ENCODE results near the gene ADAMTS20. TPM values are rescaled to one million over a fixed set of nuclear protein-coding genes. Genes with fewer than 3 reads are reported as not detected.

Gene ADAMTS20
- total RNA-seq, 1 experiment from 2014 or later = 0.17 TPM

- ChIA-PET CTCF (no interaction called here), POLR2A (ENCODE audit: low non-redundant PET) (no interaction called here)
- TF ChIP-seq CTCF (conservative IDR thresholded peaks at IDR 0.05; ENCODE audit: low read depth, low read length) (no peak), EZH2 (IDR thresholded peaks at IDR 0.05; ENCODE audit: borderline replicate concordance, low read depth, low read length, poor library complexity, severe bottlenecking) (no peak)
- BruUV-seq (replicated peaks) = no TSS peak
- no peaks in the 10 kb centered on the region for H3K36me3 ChIP-seq (ENCODE audit: insufficient read depth, low read length, poor library complexity, severe bottlenecking)
- H3K4me3 ChIP-seq (ENCODE audit: low read depth, low read length, poor library complexity, severe bottlenecking) = no peak overlapping the region
- no peak for DNase-seq (ENCODE audit: low spot score)
- H3K4me1 ChIP-seq (ENCODE audit: insufficient read depth, low read length, poor library complexity, severe bottlenecking) = no peaks in the 10 kb centered on the region
- no peak overlapping the region for H3K27ac ChIP-seq (ENCODE audit: low read depth, low read length, poor library complexity, severe bottlenecking)
- H3K9me3 ChIP-seq (ENCODE audit: low read depth, low read length, poor library complexity, severe bottlenecking) = no peaks in the 10 kb centered on the region
- H3K27me3 ChIP-seq (replicated peaks; ENCODE audit: insufficient read depth, low read depth, low read length, poor library complexity) = no peaks in the 10 kb centered on the region
- intact Hi-C loops (cut with micrococcal nuclease; ENCODE audit: unreplicated experiment) = no loop called here
Observed at GRCh38 chr12:43436597-43436996, 115.4 kb downstream of the ADAMTS20 start.

GRCh38 chr12:43434614-43435013 lies 117.4 kb downstream of the ADAMTS20 start:
- Histone ChIP-seq H3K4me1 (ENCODE audit: insufficient read depth, low read length, poor library complexity, severe bottlenecking) (no peaks in the 10 kb centered on the region), H3K4me3 (ENCODE audit: low read depth, low read length, poor library complexity, severe bottlenecking) (no peak overlapping the region), H3K36me3 (ENCODE audit: insufficient read depth, low read length, poor library complexity, severe bottlenecking) (no peaks in the 10 kb centered on the region), H3K9me3 (ENCODE audit: low read depth, low read length, poor library complexity, severe bottlenecking) (no peaks in the 10 kb centered on the region), H3K27ac (ENCODE audit: low read depth, low read length, poor library complexity, severe bottlenecking) (no peak overlapping the region), H3K27me3 (replicated peaks; ENCODE audit: insufficient read depth, low read depth, low read length, poor library complexity) (no peaks in the 10 kb centered on the region)
- ChIA-PET CTCF (no interaction called here), POLR2A (ENCODE audit: low non-redundant PET) (no interaction called here)
- no peak for DNase-seq (ENCODE audit: low spot score)
- TF ChIP-seq EZH2 (IDR thresholded peaks at IDR 0.05; ENCODE audit: borderline replicate concordance, low read depth, low read length, poor library complexity, severe bottlenecking) = no peak
- TF ChIP-seq CTCF (conservative IDR thresholded peaks at IDR 0.05; ENCODE audit: low read depth, low read length) = no peak
- BruUV-seq (replicated peaks) = no TSS peak
- intact Hi-C loops (cut with micrococcal nuclease; ENCODE audit: unreplicated experiment) = no loop called here

- DNase-seq (ENCODE audit: low spot score) = no peak
- no peak overlapping the region for H3K4me3 ChIP-seq (ENCODE audit: low read depth, low read length, poor library complexity, severe bottlenecking)
- BruUV-seq (replicated peaks) = no TSS peak
- no peaks in the 10 kb centered on the region for H3K4me1 ChIP-seq (ENCODE audit: insufficient read depth, low read length, poor library complexity, severe bottlenecking)
- H3K36me3 ChIP-seq (ENCODE audit: insufficient read depth, low read length, poor library complexity, severe bottlenecking) = no peaks in the 10 kb centered on the region
- no peaks in the 10 kb centered on the region for H3K9me3 ChIP-seq (ENCODE audit: low read depth, low read length, poor library complexity, severe bottlenecking)
- H3K27me3 ChIP-seq (replicated peaks; ENCODE audit: insufficient read depth, low read depth, low read length, poor library complexity) = no peaks in the 10 kb centered on the region
- no peak overlapping the region for H3K27ac ChIP-seq (ENCODE audit: low read depth, low read length, poor library complexity, severe bottlenecking)
- intact Hi-C loops (cut with micrococcal nuclease; ENCODE audit: unreplicated experiment) = no loop called here
- ChIA-PET CTCF (no interaction called here), POLR2A (ENCODE audit: low non-redundant PET) (no interaction called here)
- TF ChIP-seq CTCF (conservative IDR thresholded peaks at IDR 0.05; ENCODE audit: low read depth, low read length) (no peak), EZH2 (IDR thresholded peaks at IDR 0.05; ENCODE audit: borderline replicate concordance, low read depth, low read length, poor library complexity, severe bottlenecking) (no peak)
Observed at GRCh38 chr12:43428088-43428600, 123.9 kb downstream of the ADAMTS20 start.

Measured in A673 (cell line).